IMR-90 (cell line): Measurements from ENCODE around the gene CDRT4. TPM values are rescaled to one million over a fixed set of nuclear protein-coding genes. Genes with fewer than 3 reads are reported as not detected.

Experiments used
- ATAC-seq: fragments of 200-7000 bp; cut with Tn5 transposase; 2 replicates; pipeline ENCODE4 v1.9.1; 2020; ENCODE audit warnings: low read depth, mild to moderate bottlenecking, moderate library complexity
- BruUV-seq: library from RNA; stranded (reverse); fragments of 400-500 nt; replicated peaks from 2 replicates; lab custom pipeline; 2021; lab: Mats Ljungman, UMichigan
- CTCF ChIA-PET: fragments of 300-600 bp; formaldehyde crosslinking; extraction: SDS; loops from one replicate; lab custom pipeline; 2021; ENCODE audit warnings: antibody characterized with exemption; lab: Yijun Ruan, JAX
- POLR2A ChIA-PET: fragments of 300-600 bp; sonication (Branson Sonifier 250); formaldehyde crosslinking; loops from one replicate; lab custom pipeline; 2022; ENCODE audit warnings: antibody characterized with exemption; ENCODE audit not compliant: unreplicated experiment; lab: Charles Lee
- DNase-seq: peaks from one replicate; pipeline ENCODE4 v3.0.0; 2013
- H2AFZ ChIP-seq: replicated peaks from 2 replicates; pipeline ENCODE3; 2013; ENCODE audit warnings: low read length, mild to moderate bottlenecking; ENCODE audit not compliant: poor library complexity
- H2AK5ac ChIP-seq: 2 replicates; pipeline ENCODE4 v1.6.1; 2013; ENCODE audit warnings: low read depth, low read length, inconsistent platforms
- H2AK9ac ChIP-seq: replicated peaks from 2 replicates; pipeline ENCODE3; 2013; ENCODE audit warnings: mild to moderate bottlenecking, low read depth, low read length, moderate library complexity; ENCODE audit not compliant: poor library complexity
- H2BK120ac ChIP-seq: 2 replicates; pipeline ENCODE4 v1.6.1; 2013; ENCODE audit warnings: low read depth, low read length, inconsistent platforms
- H2BK15ac ChIP-seq: 3 replicates; pipeline ENCODE4 v1.6.1; 2013; ENCODE audit warnings: low read depth, low read length, inconsistent platforms
- H2BK20ac ChIP-seq: 2 replicates; pipeline ENCODE4 v1.6.1; 2013; ENCODE audit warnings: low read depth, mild to moderate bottlenecking, inconsistent platforms, low read length, moderate library complexity
- H2BK5ac ChIP-seq: 2 replicates; pipeline ENCODE4 v1.6.1; 2013; ENCODE audit warnings: mild to moderate bottlenecking, low read depth, low read length, inconsistent platforms; ENCODE audit not compliant: poor library complexity, severe bottlenecking
- H3K14ac ChIP-seq: replicated peaks from 2 replicates; pipeline ENCODE4 v1.6.1; 2013; ENCODE audit warnings: low read depth, low read length, inconsistent platforms
- H3K18ac ChIP-seq: 2 replicates; pipeline ENCODE4 v1.6.1; 2013; ENCODE audit warnings: low read depth, low read length, control low read depth
- H3K23ac ChIP-seq: 2 replicates; pipeline ENCODE4 v1.6.1; 2013; ENCODE audit warnings: low read depth, low read length, inconsistent platforms
- H3K27ac ChIP-seq: 2 replicates; pipeline ENCODE4 v1.5.1; 2013; ENCODE audit warnings: mild to moderate bottlenecking, control low read depth, low read length; ENCODE audit not compliant: insufficient read depth
- H3K27me3 ChIP-seq: 2 replicates; pipeline ENCODE4 v1.6.1; 2013; ENCODE audit warnings: low read length; ENCODE audit not compliant: control insufficient read depth, insufficient read depth
- H3K36me3 ChIP-seq: 2 replicates; pipeline ENCODE4 v1.6.1; 2013; ENCODE audit warnings: low read length, mixed read lengths; ENCODE audit not compliant: control insufficient read depth, insufficient read depth
- H3K4ac ChIP-seq: 2 replicates; pipeline ENCODE4 v1.6.1; 2013; ENCODE audit warnings: low read depth, low read length, inconsistent platforms
- H3K4me1 ChIP-seq: 2 replicates; pipeline ENCODE4 v1.6.1; 2013; ENCODE audit warnings: low read length, mixed read lengths; ENCODE audit not compliant: control insufficient read depth, insufficient read depth
- H3K4me2 ChIP-seq: 2 replicates; pipeline ENCODE4 v1.6.1; 2013; ENCODE audit warnings: low read depth, mild to moderate bottlenecking, control low read depth, low read length, moderate library complexity
- H3K4me3 ChIP-seq: 2 replicates; pipeline ENCODE4 v1.5.1; 2013; ENCODE audit warnings: low read depth, mild to moderate bottlenecking, control low read depth, low read length, moderate library complexity; ENCODE audit not compliant: insufficient read depth
- H3K56ac ChIP-seq: 2 replicates; pipeline ENCODE4 v1.6.1; 2013; ENCODE audit warnings: low read length, inconsistent platforms; ENCODE audit not compliant: insufficient read depth; ENCODE audit errors: extremely low read depth
- H3K79me1 ChIP-seq, 2 experiments: 2 replicates each; pipeline ENCODE4 v1.6.1; 2013; ENCODE audit warnings: low read length in 2 of 2, inconsistent platforms in 1 of 2, low read depth in 1 of 2
- H3K9ac ChIP-seq: 2 replicates; pipeline ENCODE4 v1.6.1; 2013; ENCODE audit warnings: low read depth, low read length, control low read depth
- H3K9me1 ChIP-seq: 2 replicates; pipeline ENCODE4 v1.6.1; 2013; ENCODE audit warnings: low read length, inconsistent platforms; ENCODE audit not compliant: insufficient read depth
- H3K9me3 ChIP-seq: 2 replicates; pipeline ENCODE4 v1.6.1; 2013; ENCODE audit warnings: low read length; ENCODE audit not compliant: control insufficient read depth, insufficient read depth
- H4K20me1 ChIP-seq: 2 replicates; pipeline ENCODE4 v1.6.1; 2013; ENCODE audit warnings: low read length, inconsistent platforms; ENCODE audit not compliant: insufficient read depth
- H4K5ac ChIP-seq: 2 replicates; pipeline ENCODE4 v1.6.1; 2013; ENCODE audit warnings: mild to moderate bottlenecking, low read depth, low read length, control low read depth
- H4K8ac ChIP-seq, 2 experiments: 2 replicates each; pipeline ENCODE4 v1.6.1; 2013; ENCODE audit warnings: low read depth in 2 of 2, low read length in 2 of 2, control low read depth in 1 of 2, inconsistent platforms in 1 of 2
- H4K91ac ChIP-seq: 2 replicates; pipeline ENCODE4 v1.6.1; 2013; ENCODE audit warnings: low read depth, low read length, inconsistent platforms; ENCODE audit not compliant: insufficient read depth
- BHLHE40 ChIP-seq: fragments of 150-350 bp; IDR thresholded peaks from 2 replicates; pipeline ENCODE4 v1.6.1; 2016; ENCODE audit warnings: mild to moderate bottlenecking, low read depth, low read length
- CEBPB ChIP-seq: IDR thresholded peaks from 2 replicates; pipeline ENCODE4 v1.6.1; 2012; ENCODE audit warnings: low read depth, low read length, improper control_type of control experiment
- CHD1 ChIP-seq: IDR thresholded peaks from 2 replicates; pipeline ENCODE4 v1.6.1; 2012; ENCODE audit warnings: low read depth, low read length, improper control_type of control experiment
- CTCF ChIP-seq: conservative IDR thresholded peaks from 2 replicates; pipeline ENCODE4 v1.5.1; 2012; ENCODE audit warnings: mild to moderate bottlenecking, low read depth, low read length, improper control_type of control experiment
- ELK1 ChIP-seq: fragments of 150-350 bp; IDR thresholded peaks from 2 replicates; pipeline ENCODE4 v1.6.1; 2016; ENCODE audit warnings: low read depth, mild to moderate bottlenecking, low read length, moderate library complexity, borderline replicate concordance
- FOS ChIP-seq: fragments of 150-350 bp; IDR thresholded peaks from 2 replicates; pipeline ENCODE4 v1.6.1; 2016; ENCODE audit warnings: low read depth, low read length
- MAFK ChIP-seq: IDR thresholded peaks from 2 replicates; pipeline ENCODE4 v1.6.1; 2012; ENCODE audit warnings: low read depth, low read length, improper control_type of control experiment
- MAZ ChIP-seq: IDR thresholded peaks from 2 replicates; pipeline ENCODE4 v1.6.1; 2012; ENCODE audit warnings: low read depth, mild to moderate bottlenecking, low read length, improper control_type of control experiment, moderate library complexity, borderline replicate concordance
- MXI1 ChIP-seq: IDR thresholded peaks from 2 replicates; pipeline ENCODE4 v1.6.1; 2012; ENCODE audit warnings: low read depth, mild to moderate bottlenecking, low read length, moderate library complexity, borderline replicate concordance
- NFE2L2 ChIP-seq: fragments of 150-350 bp; IDR thresholded peaks from 2 replicates; pipeline ENCODE4 v1.6.1; 2016; ENCODE audit warnings: low read depth, mild to moderate bottlenecking, low read length
- POLR2A ChIP-seq: IDR thresholded peaks from 2 replicates; pipeline ENCODE4 v1.6.1; 2012; ENCODE audit warnings: mild to moderate bottlenecking, low read depth, low read length
- RAD21 ChIP-seq: IDR thresholded peaks from 2 replicates; pipeline ENCODE4 v1.6.1; 2012; ENCODE audit warnings: low read length, improper control_type of control experiment
- RCOR1 ChIP-seq: IDR thresholded peaks from 2 replicates; pipeline ENCODE4 v1.6.1; 2012; ENCODE audit warnings: mild to moderate bottlenecking, low read length, improper control_type of control experiment; ENCODE audit not compliant: insufficient replicate concordance
- RFX5 ChIP-seq: IDR thresholded peaks from 2 replicates; pipeline ENCODE4 v1.8.0; 2012; ENCODE audit warnings: low read depth, mild to moderate bottlenecking, low read length, moderate library complexity
- SMC3 ChIP-seq: fragments of 150-350 bp; IDR thresholded peaks from 2 replicates; pipeline ENCODE4 v1.6.1; 2016; ENCODE audit warnings: low read depth, mild to moderate bottlenecking, antibody characterized with exemption, low read length, moderate library complexity
- USF2 ChIP-seq: fragments of 150-350 bp; IDR thresholded peaks from 2 replicates; pipeline ENCODE4 v1.6.1; 2017; ENCODE audit warnings: mild to moderate bottlenecking, antibody characterized with exemption, low read length, low read depth
- WGBS, 2 experiments: methylation state at CpG; one replicate each; pipeline versions ENCODE4 v1.1.5 to v1.1.7; 2013; ENCODE audit warnings: missing lambda C conversion rate in 2 of 2; ENCODE audit not compliant: insufficient read length in 1 of 2; ENCODE audit errors: extremely low coverage in 2 of 2; 5-methylcytosine and 5-hydroxymethylcytosine counted together
- dilution Hi-C: fragments of 300-500 bp; cut with HindIII; formaldehyde crosslinking; loops from one replicate; pipeline ENCODE4 v1.14.3; 2018; ENCODE audit warnings: low sequenced_read_pairs; ENCODE audit not compliant: unreplicated experiment
- in situ Hi-C: fragments of 300-500 bp; cut with MboI; formaldehyde crosslinking; loops from 3 replicates; pipeline ENCODE4 v1.14.3; 2019; ENCODE audit warnings: low sequenced_read_pairs, inconsistent platforms, mixed read lengths
- intact Hi-C: fragments of 100-400 bp; cut with micrococcal nuclease; formaldehyde crosslinking; loops from 2 replicates; pipeline ENCODE4 v1.10.0; 2022
- polyA plus RNA-seq, 3 experiments: library from polyadenylated mRNA; depleted of rRNA; stranded (reverse); fragments of >200 nt; gene quantifications; 2 replicates each; pipeline ENCODE4 v1.2.3, GENCODE V29; 2012; ENCODE audit warnings: low replicate concordance in 1 of 3
- total RNA-seq: library from RNA; depleted of rRNA; stranded (reverse); fragments of >200 nt; gene quantifications from 2 replicates; pipeline ENCODE4 v1.2.3, GENCODE V29; 2012

CDRT4 gene
- total and polyA plus RNA-seq, 2 of the 4 experiments (the other 2 are of a cell fraction) = 0.90 to 3.7 TPM

GRCh38 chr17:15501282-15501681, 33.9 kb upstream of the CDRT4 start:
- H3K27me3 ChIP-seq = no peaks in the 10 kb centered on the region
- WGBS, 2 experiments = no CpG with 5 or more reads among the region's 3 CpGs
- peak overlapping the region; percentile 96 for H2AK5ac ChIP-seq
- H2BK5ac ChIP-seq = no peak overlapping the region
- H3K4me2 ChIP-seq = no peak overlapping the region
- DNase-seq (no peak), ATAC-seq (no peak)
- H2BK15ac ChIP-seq = peak overlapping the region; percentile 71; the same call in 1 of the 3 replicates
- H3K9ac ChIP-seq = no peak overlapping the region
- H4K91ac ChIP-seq = no peak overlapping the region; the same call in 1 of the 2 replicates
- H4K20me1 ChIP-seq = no peaks in the 10 kb centered on the region
- H3K27ac ChIP-seq = no peak overlapping the region
- POLR2A ChIA-PET = no interaction called here
- H4K5ac ChIP-seq = no peak overlapping the region
- H3K36me3 ChIP-seq = peaks cover 7% of the 10 kb centered on the region
- peak overlapping the region; percentile 75 for H3K4ac ChIP-seq
- no peaks in the 10 kb centered on the region for H3K9me3 ChIP-seq
- H3K79me1 ChIP-seq = peaks cover 0 to 6% of the 10 kb centered on the region in 2 experiments; a peak in 2 of 4 replicates
- H3K9me1 ChIP-seq = peaks cover 9% of the 10 kb centered on the region
- peaks cover 7% of the 10 kb centered on the region; the same call in 1 of the 2 replicates for H3K4me1 ChIP-seq
- intact Hi-C loops (no loop called here), in situ Hi-C loops (loop anchor here (5.0 kb wide), 1 partner anchor 244 kb away; no protein-coding TSS in a partner anchor), dilution Hi-C loops (no loop called here)
- no peak overlapping the region for H3K56ac ChIP-seq
- H4K8ac ChIP-seq = no peak overlapping the region
- no peak overlapping the region for H2AFZ ChIP-seq
- no peak overlapping the region for H2AK9ac ChIP-seq
- no TSS peak for BruUV-seq
- CTCF ChIA-PET = interaction anchor here (0.9 kb wide), 1 partner anchor 44 kb away, joined by 3 read pairs; no protein-coding TSS in a partner anchor
- H3K4me3 ChIP-seq = no peak overlapping the region
- 0 out of 2 replicates have a peak overlapping the region, but pooled peaks have one; percentile 48 for H2BK20ac ChIP-seq
- TF ChIP-seq MAFK = no peak
- TF ChIP-seq POLR2A = no peak
- no peak for TF ChIP-seq MAZ
- TF ChIP-seq CEBPB = no peak
- TF ChIP-seq MXI1 = no peak
- TF ChIP-seq CTCF = no peak
- TF ChIP-seq BHLHE40 = no peak
- TF ChIP-seq RCOR1 = no peak
- TF ChIP-seq RAD21 = no peak
- TF ChIP-seq SMC3 = no peak
- no peak for TF ChIP-seq NFE2L2
- TF ChIP-seq USF2 = no peak
- TF ChIP-seq ELK1 = no peak
- no peak for TF ChIP-seq RFX5
- no peak for TF ChIP-seq CHD1
- TF ChIP-seq FOS = no peak
- H3K18ac ChIP-seq = no peak overlapping the region
- 0 out of 2 replicates have a peak overlapping the region, but pooled peaks have one; percentile 34 for H2BK120ac ChIP-seq
- H3K14ac ChIP-seq = no peak overlapping the region
- no peak overlapping the region for H3K23ac ChIP-seq
